Parathyroid adenoma (tissue), 2 donors: ENCODE results near the gene RNF220.

ENCODE experiments used
- H2AFZ ChIP-seq: fragments of 300-600 bp; sonication (generic); one replicate; pipeline ENCODE4 v1.7.0; 2017; ENCODE audit warnings: antibody characterized with exemption, mild to moderate bottlenecking
- H3K27ac ChIP-seq: fragments of 300-600 bp; sonication (generic); one replicate; pipeline ENCODE4 v1.7.0; 2017
- H3K27me3 ChIP-seq: fragments of 300-600 bp; sonication (generic); one replicate; pipeline ENCODE4 v1.7.0; 2017; ENCODE audit warnings: low read length; ENCODE audit not compliant: control insufficient read depth, insufficient read depth
- H3K36me3 ChIP-seq: fragments of 300-600 bp; sonication (generic); one replicate; pipeline ENCODE4 v1.7.0; 2017; ENCODE audit warnings: low read length; ENCODE audit not compliant: control insufficient read depth, insufficient read depth
- H3K4me1 ChIP-seq: fragments of 300-600 bp; sonication (generic); one replicate; pipeline ENCODE4 v1.7.0; 2017; ENCODE audit warnings: control low read depth
- H3K4me2 ChIP-seq: fragments of 300-600 bp; sonication (generic); one replicate; pipeline ENCODE4 v1.7.0; 2017; ENCODE audit warnings: low read length
- H3K4me3 ChIP-seq: fragments of 300-600 bp; sonication (generic); one replicate; pipeline ENCODE4 v1.7.0; 2017; ENCODE audit warnings: low read depth, low read length
- H3K79me2 ChIP-seq: fragments of 300-600 bp; sonication (generic); one replicate; pipeline ENCODE4 v1.7.0; 2017; ENCODE audit warnings: control low read depth
- H3K9ac ChIP-seq: fragments of 300-600 bp; sonication (generic); one replicate; pipeline ENCODE4 v1.7.0; 2017; ENCODE audit warnings: mild to moderate bottlenecking
- H3K9me3 ChIP-seq: fragments of 300-600 bp; sonication (generic); one replicate; pipeline ENCODE4 v1.7.0; 2017; ENCODE audit warnings: low read length; ENCODE audit not compliant: control insufficient read depth
- TF ChIP-seq, protein P1 (sequence below): fragments of 300-600 bp; sonication (generic); IDR thresholded peaks from one replicate; pipeline ENCODE4 v1.7.0; 2017; ENCODE audit warnings: antibody characterized with exemption, mild to moderate bottlenecking
- donor health status: primary hyperparathyroidism.

Gene RNF220

DNA sequence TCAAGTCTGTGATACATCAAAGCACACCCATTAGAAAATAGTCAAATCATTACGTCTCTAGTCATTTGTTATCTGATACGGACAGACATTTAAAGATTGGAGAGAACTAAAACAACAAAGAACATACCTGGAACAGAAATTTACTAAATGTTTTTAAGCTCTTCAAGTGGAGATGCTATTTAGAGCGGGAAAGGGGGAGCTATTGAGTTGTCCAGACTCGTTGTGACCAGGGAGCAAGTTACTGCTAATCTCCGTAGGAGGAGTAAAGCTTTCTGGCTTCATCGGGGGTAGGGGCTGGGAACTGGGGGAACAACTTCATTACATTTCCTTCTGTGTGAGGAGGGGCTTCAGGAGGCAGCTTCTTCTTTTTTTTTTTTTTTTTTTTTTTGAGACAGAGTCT is 129.7 kb downstream of the RNF220 start:
- Histone ChIP-seq H3K9me3 (no peaks in the 10 kb centered on the region), H3K4me3 (no peak overlapping the region), H3K36me3 (no peaks in the 10 kb centered on the region), H2AFZ (no peak overlapping the region), H3K4me1 (no peaks in the 10 kb centered on the region), H3K4me2 (no peak overlapping the region), H3K79me2 (no peaks in the 10 kb centered on the region), H3K27me3 (no peaks in the 10 kb centered on the region), H3K27ac (no peak overlapping the region), H3K9ac (no peak overlapping the region)
- TF ChIP-seq, protein P1, sequence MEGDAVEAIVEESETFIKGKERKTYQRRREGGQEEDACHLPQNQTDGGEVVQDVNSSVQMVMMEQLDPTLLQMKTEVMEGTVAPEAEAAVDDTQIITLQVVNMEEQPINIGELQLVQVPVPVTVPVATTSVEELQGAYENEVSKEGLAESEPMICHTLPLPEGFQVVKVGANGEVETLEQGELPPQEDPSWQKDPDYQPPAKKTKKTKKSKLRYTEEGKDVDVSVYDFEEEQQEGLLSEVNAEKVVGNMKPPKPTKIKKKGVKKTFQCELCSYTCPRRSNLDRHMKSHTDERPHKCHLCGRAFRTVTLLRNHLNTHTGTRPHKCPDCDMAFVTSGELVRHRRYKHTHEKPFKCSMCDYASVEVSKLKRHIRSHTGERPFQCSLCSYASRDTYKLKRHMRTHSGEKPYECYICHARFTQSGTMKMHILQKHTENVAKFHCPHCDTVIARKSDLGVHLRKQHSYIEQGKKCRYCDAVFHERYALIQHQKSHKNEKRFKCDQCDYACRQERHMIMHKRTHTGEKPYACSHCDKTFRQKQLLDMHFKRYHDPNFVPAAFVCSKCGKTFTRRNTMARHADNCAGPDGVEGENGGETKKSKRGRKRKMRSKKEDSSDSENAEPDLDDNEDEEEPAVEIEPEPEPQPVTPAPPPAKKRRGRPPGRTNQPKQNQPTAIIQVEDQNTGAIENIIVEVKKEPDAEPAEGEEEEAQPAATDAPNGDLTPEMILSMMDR = no peak

DNA sequence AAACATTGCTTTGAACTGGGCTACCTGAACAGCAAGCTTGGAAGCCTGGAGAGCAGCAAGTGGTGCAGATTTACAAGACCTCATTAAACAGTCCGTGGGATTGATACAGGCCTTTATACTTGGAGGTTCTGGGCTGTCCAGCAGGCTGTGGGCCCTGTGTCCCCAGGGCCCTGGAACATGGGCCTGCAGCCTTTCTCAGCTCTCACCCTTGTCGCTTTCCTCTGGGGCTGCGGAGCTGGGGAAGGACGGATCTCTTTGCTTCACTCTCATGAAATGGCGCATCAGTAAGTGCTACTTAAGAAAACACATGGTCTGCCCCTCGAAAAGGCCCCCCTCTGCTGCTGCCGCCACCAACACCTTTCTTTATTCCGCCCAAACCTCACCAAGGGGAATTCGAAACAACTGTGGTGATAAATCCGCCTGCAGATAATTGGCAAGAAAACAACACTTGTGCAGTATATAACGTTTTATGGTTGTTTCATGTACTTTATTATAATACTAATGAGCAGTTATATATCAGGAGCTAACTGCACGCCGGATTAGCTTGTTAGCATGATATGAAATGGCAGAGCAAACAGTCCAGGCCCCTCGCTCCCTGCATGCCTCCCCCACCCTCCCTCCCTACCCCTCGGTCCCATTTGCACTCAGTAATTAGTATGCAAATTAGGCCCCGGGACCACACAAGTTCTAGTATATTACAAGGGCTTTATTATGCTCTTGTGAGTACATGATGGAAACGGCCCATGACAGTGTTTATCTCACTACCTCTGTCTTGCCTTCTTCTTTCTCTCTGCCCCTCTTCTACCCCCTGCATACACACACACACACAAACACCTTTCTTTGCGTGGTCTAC is 131.5 kb downstream of the RNF220 start:
- TF ChIP-seq, protein P1 = no peak
- H3K4me1 ChIP-seq = no peaks in the 10 kb centered on the region
- no peaks in the 10 kb centered on the region for H3K27me3 ChIP-seq
- H3K9ac ChIP-seq = no peak overlapping the region
- no peak overlapping the region for H2AFZ ChIP-seq
- H3K36me3 ChIP-seq = no peaks in the 10 kb centered on the region
- H3K4me2 ChIP-seq = no peak overlapping the region
- H3K4me3 ChIP-seq = no peak overlapping the region
- no peaks in the 10 kb centered on the region for H3K9me3 ChIP-seq
- H3K27ac ChIP-seq = no peak overlapping the region
- no peaks in the 10 kb centered on the region for H3K79me2 ChIP-seq

DNA sequence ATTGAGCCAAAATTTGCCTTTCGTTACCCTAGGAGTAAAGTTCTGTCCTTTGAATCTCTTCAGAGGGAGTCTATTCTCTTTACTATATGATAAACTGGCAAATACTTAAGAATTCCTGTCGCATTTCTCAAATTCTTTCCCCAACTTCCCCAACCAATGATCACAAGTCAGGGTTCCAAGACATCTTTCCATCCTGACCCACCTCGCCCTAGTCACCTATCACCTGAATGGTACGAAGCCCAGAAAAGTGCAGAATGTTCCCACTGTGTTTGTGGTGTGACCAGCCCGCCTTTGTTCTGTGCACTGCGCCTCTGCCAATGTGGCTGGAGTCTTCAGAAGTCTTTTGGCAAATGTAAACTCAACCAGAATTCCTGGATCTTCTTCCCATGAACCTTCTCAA is 132.5 kb downstream of the RNF220 start:
- Histone ChIP-seq H3K9me3 (no peaks in the 10 kb centered on the region), H3K4me3 (no peak overlapping the region), H3K36me3 (no peaks in the 10 kb centered on the region), H3K27ac (no peak overlapping the region), H3K27me3 (no peaks in the 10 kb centered on the region), H3K79me2 (no peaks in the 10 kb centered on the region), H2AFZ (no peak overlapping the region), H3K9ac (no peak overlapping the region), H3K4me1 (no peaks in the 10 kb centered on the region), H3K4me2 (no peak overlapping the region)
- TF ChIP-seq, protein P1 = no peak

DNA sequence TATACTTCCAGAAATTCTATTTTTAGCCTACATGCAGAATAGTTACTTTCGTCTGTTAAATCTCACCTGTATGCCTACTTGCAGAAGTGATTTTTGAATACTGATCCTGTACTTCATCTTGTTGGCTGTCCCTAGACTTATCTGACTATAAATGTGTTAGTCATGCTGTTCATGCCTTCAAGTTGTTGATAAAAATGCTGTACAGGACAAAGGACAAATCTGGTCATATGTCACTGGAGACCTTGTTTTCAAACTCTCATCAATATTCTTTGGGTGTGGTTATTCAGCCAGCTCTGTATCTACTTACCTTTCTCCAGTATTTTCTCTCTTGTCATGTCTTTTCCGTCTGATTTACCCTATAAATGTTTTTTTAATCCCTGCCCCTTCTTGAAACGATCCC is 132.9 kb downstream of the RNF220 start:
- Histone ChIP-seq H3K9ac (no peak overlapping the region), H3K4me2 (no peak overlapping the region), H2AFZ (no peak overlapping the region), H3K9me3 (no peaks in the 10 kb centered on the region), H3K36me3 (no peaks in the 10 kb centered on the region), H3K79me2 (no peaks in the 10 kb centered on the region), H3K4me3 (no peak overlapping the region), H3K27ac (no peak overlapping the region), H3K27me3 (no peaks in the 10 kb centered on the region), H3K4me1 (no peaks in the 10 kb centered on the region)
- TF ChIP-seq, protein P1 = no peak
